HEK293 (cell line): ENCODE data around the gene ENTPD8.

Experiments used
- CTCF ChIP-seq: fragments of 450-650 bp; formaldehyde crosslinking; IDR thresholded peaks from 2 replicates; pipeline ENCODE4 v1.5.1; 2016; ENCODE audit warnings: missing biosample characterization, missing genetic modification characterization
- HOXA7 ChIP-seq: sonication (generic); formaldehyde crosslinking; IDR thresholded peaks from 2 replicates; pipeline ENCODE4 v1.8.1; 2022; ENCODE audit warnings: missing genetic modification reagents, borderline replicate concordance
- MZF1 ChIP-seq: fragments of 450-650 bp; formaldehyde crosslinking; IDR thresholded peaks from 2 replicates; pipeline ENCODE4 v1.5.1; 2017; ENCODE audit warnings: missing biosample characterization, missing genetic modification characterization, borderline replicate concordance
- ZNF184 ChIP-seq: fragments of 450-650 bp; IDR thresholded peaks from 2 replicates; pipeline ENCODE4 v1.5.1; 2018; ENCODE audit warnings: missing biosample characterization, mild to moderate bottlenecking, missing genetic modification characterization
- ZNF24 ChIP-seq: fragments of 450-650 bp; formaldehyde crosslinking; IDR thresholded peaks from 2 replicates; pipeline ENCODE4 v1.5.1; 2016; ENCODE audit warnings: missing biosample characterization, missing genetic modification characterization
- ZNF274 ChIP-seq, 2 experiments: fragments of 200-500 bp in 1 of 2; fragments of 450-650 bp in 1 of 2; sonication (Bioruptor generic) in 1 of 2; formaldehyde crosslinking in 1 of 2; IDR thresholded peaks; 2 replicates each; pipeline versions ENCODE4 v1.5.1 to v1.6.1; 2014 to 2016; ENCODE audit warnings: borderline replicate concordance in 1 of 2, inconsistent platforms in 1 of 2, low read length in 1 of 2, missing biosample characterization in 1 of 2, missing genetic modification characterization in 1 of 2
- ZNF354C ChIP-seq: fragments of 450-650 bp; formaldehyde crosslinking; IDR thresholded peaks from 2 replicates; pipeline ENCODE4 v1.5.1; 2016; ENCODE audit warnings: missing biosample characterization, missing genetic modification characterization, low read depth, borderline replicate concordance
- ZNF580 ChIP-seq: fragments of 450-650 bp; formaldehyde crosslinking; IDR thresholded peaks from 2 replicates; pipeline ENCODE4 v1.5.1; 2016; ENCODE audit warnings: missing biosample characterization, missing genetic modification characterization
- ZSCAN5A ChIP-seq: fragments of 450-650 bp; formaldehyde crosslinking; IDR thresholded peaks from 2 replicates; pipeline ENCODE4 v1.5.1; 2016; ENCODE audit warnings: missing biosample characterization, missing genetic modification characterization

GRCh38 chr9:137406085-137406760 lies 34.9 kb downstream of the ENTPD8 start:
- no peak for TF ChIP-seq ZSCAN5A (tag by site-specific recombination)
- TF ChIP-seq ZNF184 (tag by site-specific recombination) = no peak
- TF ChIP-seq ZNF274 (IDR thresholded peaks at IDR 0.05; ENCODE audit: low read length) = no peak
- TF ChIP-seq ZNF274 (tag by site-specific recombination; IDR thresholded peaks at IDR 0.05; ENCODE audit: borderline replicate concordance) = no peak
- no peak for TF ChIP-seq CTCF (tag by site-specific recombination)
- no peak for TF ChIP-seq MZF1 (tag by site-specific recombination)
- no peak for TF ChIP-seq ZNF24 (tag by site-specific recombination)
- no peak for TF ChIP-seq HOXA7 (CRISPR knock-in tag)
- no peak for TF ChIP-seq ZNF580 (tag by site-specific recombination)
- TF ChIP-seq ZNF354C (tag by site-specific recombination) = no peak
